Fibroblast of lung (primary cell): ENCODE data around the gene PIK3C2B. TPM values are rescaled to one million over a fixed set of nuclear protein-coding genes. Genes with fewer than 3 reads are reported as not detected.

Experiments used
- DNase-seq, 2 donors: peaks; one replicate each; pipeline versions ENCODE4 v3.0.0 to v3.0.0-alpha.2; 2010; ENCODE audit warnings: low read depth in 2 of 2
- H2AFZ ChIP-seq: 2 replicates; pipeline ENCODE4 v1.5.1; 2012; ENCODE audit warnings: low read length, control low read depth, inconsistent platforms
- H3K27ac ChIP-seq: 2 replicates; pipeline ENCODE4 v1.5.1; 2011; ENCODE audit warnings: low read length, control low read depth; ENCODE audit not compliant: insufficient read depth
- H3K27me3 ChIP-seq: 2 replicates; pipeline ENCODE4 v1.5.1; 2011; ENCODE audit warnings: mild to moderate bottlenecking, low read length; ENCODE audit not compliant: control insufficient read depth, insufficient read depth
- H3K36me3 ChIP-seq: 2 replicates; pipeline ENCODE4 v1.5.1; 2011; ENCODE audit warnings: low read length; ENCODE audit not compliant: control insufficient read depth, insufficient read depth
- H3K4me1 ChIP-seq: 2 replicates; pipeline ENCODE4 v1.5.1; 2011; ENCODE audit warnings: low read length; ENCODE audit not compliant: control insufficient read depth, insufficient read depth; ENCODE audit errors: extremely low read depth
- H3K4me2 ChIP-seq: 2 replicates; pipeline ENCODE4 v1.5.1; 2011; ENCODE audit warnings: low read length, control low read depth; ENCODE audit not compliant: insufficient read depth; ENCODE audit errors: extremely low read depth
- H3K4me3 ChIP-seq, 4 experiments: fragments of 200-600 bp in 1 of 4; sonication (generic) in 1 of 4; replicated peaks in 1 of 4; 2 replicates each; pipeline ENCODE4 v1.5.1; 2011 to 2016; ENCODE audit warnings: low read length in 4 of 4, low read depth in 3 of 4, mild to moderate bottlenecking in 3 of 4, control low read depth in 2 of 4, inconsistent platforms in 1 of 4, mixed read lengths in 1 of 4; ENCODE audit not compliant: insufficient read depth in 1 of 4; ENCODE audit errors: control extremely low read depth in 1 of 4
- H3K79me2 ChIP-seq: 2 replicates; pipeline ENCODE4 v1.5.1; 2012; ENCODE audit warnings: mild to moderate bottlenecking, low read length, inconsistent platforms; ENCODE audit not compliant: control insufficient read depth, insufficient read depth
- H3K9ac ChIP-seq: 2 replicates; pipeline ENCODE4 v1.5.1; 2011; ENCODE audit warnings: mild to moderate bottlenecking, low read length, control low read depth; ENCODE audit not compliant: insufficient read depth
- H3K9me3 ChIP-seq: 2 replicates; pipeline ENCODE4 v1.5.1; 2012; ENCODE audit warnings: low read depth, low read length; ENCODE audit not compliant: control insufficient read depth, insufficient read depth
- H4K20me1 ChIP-seq: 2 replicates; pipeline ENCODE4 v1.5.1; 2011; ENCODE audit warnings: low read length; ENCODE audit not compliant: control insufficient read depth, insufficient read depth; ENCODE audit errors: extremely low read depth
- EZH2 ChIP-seq: IDR thresholded peaks from 2 replicates; pipeline ENCODE4 v1.5.1; 2012; ENCODE audit warnings: low read length, control low read depth, mild to moderate bottlenecking; ENCODE audit errors: missing control alignments
- polyA minus RNA-seq: library from RNA; depleted of rRNA, polyadenylated mRNA; stranded (reverse); fragments of >200 nt; gene quantifications from 2 replicates; pipeline ENCODE4 v1.2.3, GENCODE V29; 2011; ENCODE audit warnings: low replicate concordance
- polyA plus RNA-seq, 2 donors: library from polyadenylated mRNA; depleted of rRNA in 1 of 2; stranded (reverse) in 1 of 2; unstranded in 1 of 2; fragments of >200 nt; gene quantifications; 2 replicates each; pipeline ENCODE4 v1.2.1, GENCODE V29; 2011 to 2012; ENCODE audit warnings: missing spikeins in 1 of 2
- total RNA-seq: library from RNA; depleted of rRNA; stranded (reverse); fragments of >200 nt; gene quantifications from 2 replicates; pipeline ENCODE4 v1.2.1, GENCODE V29; 2014
- TF ChIP-seq, protein P1 (sequence below), 2 donors: IDR thresholded peaks in 1 of 2; conservative IDR thresholded peaks in 1 of 2; 1 replicate in 1 of 2; 2 replicates in 1 of 2; pipeline ENCODE4 v1.5.1; 2011 to 2012; ENCODE audit warnings: low read length in 2 of 2, control low read depth in 1 of 2, inconsistent platforms in 1 of 2, low read depth in 1 of 2, mild to moderate bottlenecking in 1 of 2

Gene PIK3C2B, protein sequence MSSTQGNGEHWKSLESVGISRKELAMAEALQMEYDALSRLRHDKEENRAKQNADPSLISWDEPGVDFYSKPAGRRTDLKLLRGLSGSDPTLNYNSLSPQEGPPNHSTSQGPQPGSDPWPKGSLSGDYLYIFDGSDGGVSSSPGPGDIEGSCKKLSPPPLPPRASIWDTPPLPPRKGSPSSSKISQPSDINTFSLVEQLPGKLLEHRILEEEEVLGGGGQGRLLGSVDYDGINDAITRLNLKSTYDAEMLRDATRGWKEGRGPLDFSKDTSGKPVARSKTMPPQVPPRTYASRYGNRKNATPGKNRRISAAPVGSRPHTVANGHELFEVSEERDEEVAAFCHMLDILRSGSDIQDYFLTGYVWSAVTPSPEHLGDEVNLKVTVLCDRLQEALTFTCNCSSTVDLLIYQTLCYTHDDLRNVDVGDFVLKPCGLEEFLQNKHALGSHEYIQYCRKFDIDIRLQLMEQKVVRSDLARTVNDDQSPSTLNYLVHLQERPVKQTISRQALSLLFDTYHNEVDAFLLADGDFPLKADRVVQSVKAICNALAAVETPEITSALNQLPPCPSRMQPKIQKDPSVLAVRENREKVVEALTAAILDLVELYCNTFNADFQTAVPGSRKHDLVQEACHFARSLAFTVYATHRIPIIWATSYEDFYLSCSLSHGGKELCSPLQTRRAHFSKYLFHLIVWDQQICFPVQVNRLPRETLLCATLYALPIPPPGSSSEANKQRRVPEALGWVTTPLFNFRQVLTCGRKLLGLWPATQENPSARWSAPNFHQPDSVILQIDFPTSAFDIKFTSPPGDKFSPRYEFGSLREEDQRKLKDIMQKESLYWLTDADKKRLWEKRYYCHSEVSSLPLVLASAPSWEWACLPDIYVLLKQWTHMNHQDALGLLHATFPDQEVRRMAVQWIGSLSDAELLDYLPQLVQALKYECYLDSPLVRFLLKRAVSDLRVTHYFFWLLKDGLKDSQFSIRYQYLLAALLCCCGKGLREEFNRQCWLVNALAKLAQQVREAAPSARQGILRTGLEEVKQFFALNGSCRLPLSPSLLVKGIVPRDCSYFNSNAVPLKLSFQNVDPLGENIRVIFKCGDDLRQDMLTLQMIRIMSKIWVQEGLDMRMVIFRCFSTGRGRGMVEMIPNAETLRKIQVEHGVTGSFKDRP (N-terminal part only)
- total RNA-seq (1.0 and 2.5 TPM in 2 replicates), polyA plus RNA-seq (1.4 and 2.4 TPM in 2 replicates), polyA minus RNA-seq (5.3 and 10.8 TPM in 2 replicates)
- polyA plus RNA-seq (2012), result 0.63 and 1.5 TPM in 2 replicates

DNA sequence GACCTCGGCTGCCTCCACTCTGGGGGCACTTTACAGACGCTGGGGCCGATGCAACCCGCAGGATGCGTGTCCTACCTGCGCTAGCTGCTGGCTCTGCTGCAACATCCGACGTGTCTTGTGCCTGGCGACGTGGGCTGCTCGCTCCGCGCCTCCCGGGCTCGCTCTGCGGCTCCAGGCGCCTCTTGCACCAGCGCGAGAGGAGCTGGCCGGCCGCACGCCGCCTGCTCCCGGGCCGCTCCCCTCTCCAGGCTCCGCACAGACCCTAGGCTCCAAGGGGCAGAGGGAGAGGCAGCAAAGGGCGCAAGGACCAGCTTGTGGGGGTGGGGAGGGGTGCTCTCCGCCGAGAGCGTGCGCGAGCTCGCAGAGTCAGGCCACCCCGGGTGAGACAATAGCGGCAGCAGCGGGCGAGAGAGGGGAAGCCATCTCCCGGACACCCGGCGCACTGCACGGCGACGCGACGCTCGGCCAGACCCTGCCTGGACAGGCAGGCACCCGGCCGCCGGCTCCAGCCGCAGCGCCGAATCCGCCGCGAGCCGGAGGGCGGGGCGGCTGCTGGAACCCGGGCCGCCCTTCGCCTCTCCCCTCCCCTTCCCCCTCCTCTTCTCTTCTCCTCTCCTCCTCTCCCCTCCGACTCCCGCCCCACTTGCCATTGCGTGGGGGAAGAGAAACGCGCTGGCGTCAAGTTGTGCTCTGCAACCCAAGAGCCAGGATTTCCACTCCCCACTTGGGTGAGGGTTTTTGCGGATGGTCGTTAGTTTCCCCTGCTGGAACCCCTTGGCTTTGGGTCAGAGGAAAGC lies at the start of gene PIK3C2B:
Gene PIK3C2B (minus strand): TSS at position 525 of the 797 bp plus-strand sequence. CDS start 25,003 bp downstream, outside the sequence.
- DNase-seq, result peak; percentile 69 to 78
- Histone ChIP-seq H3K4me3 (peak within 1 kb of the TSS; percentile 78 to 82 (median 79)), H3K9ac (peak within 1 kb of the TSS; percentile 46), H3K9me3 (no peaks in the 10 kb centered on the region), H4K20me1 (no peaks in the 10 kb centered on the region), H3K79me2 (no peaks in the 10 kb centered on the region), H3K36me3 (no peaks in the 10 kb centered on the region), H3K4me1 (peaks cover 3% of the 10 kb centered on the region), H3K4me2 (peak within 1 kb of the TSS; percentile 93), H3K27me3 (peaks cover 40% of the 10 kb centered on the region), H2AFZ (peak within 1 kb of the TSS; percentile 95), H3K27ac (peak within 1 kb of the TSS; percentile 38)
- TF ChIP-seq, protein P1, sequence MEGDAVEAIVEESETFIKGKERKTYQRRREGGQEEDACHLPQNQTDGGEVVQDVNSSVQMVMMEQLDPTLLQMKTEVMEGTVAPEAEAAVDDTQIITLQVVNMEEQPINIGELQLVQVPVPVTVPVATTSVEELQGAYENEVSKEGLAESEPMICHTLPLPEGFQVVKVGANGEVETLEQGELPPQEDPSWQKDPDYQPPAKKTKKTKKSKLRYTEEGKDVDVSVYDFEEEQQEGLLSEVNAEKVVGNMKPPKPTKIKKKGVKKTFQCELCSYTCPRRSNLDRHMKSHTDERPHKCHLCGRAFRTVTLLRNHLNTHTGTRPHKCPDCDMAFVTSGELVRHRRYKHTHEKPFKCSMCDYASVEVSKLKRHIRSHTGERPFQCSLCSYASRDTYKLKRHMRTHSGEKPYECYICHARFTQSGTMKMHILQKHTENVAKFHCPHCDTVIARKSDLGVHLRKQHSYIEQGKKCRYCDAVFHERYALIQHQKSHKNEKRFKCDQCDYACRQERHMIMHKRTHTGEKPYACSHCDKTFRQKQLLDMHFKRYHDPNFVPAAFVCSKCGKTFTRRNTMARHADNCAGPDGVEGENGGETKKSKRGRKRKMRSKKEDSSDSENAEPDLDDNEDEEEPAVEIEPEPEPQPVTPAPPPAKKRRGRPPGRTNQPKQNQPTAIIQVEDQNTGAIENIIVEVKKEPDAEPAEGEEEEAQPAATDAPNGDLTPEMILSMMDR (conservative IDR thresholded peaks at IDR 0.05 in 1 of 2, IDR thresholded peaks at IDR 0.05 in 1 of 2; ENCODE audit: low read depth in 1 of 2, low read length in 2 of 2), result peak; percentile 18 to 23
- TF ChIP-seq EZH2, result no peak

DNA sequence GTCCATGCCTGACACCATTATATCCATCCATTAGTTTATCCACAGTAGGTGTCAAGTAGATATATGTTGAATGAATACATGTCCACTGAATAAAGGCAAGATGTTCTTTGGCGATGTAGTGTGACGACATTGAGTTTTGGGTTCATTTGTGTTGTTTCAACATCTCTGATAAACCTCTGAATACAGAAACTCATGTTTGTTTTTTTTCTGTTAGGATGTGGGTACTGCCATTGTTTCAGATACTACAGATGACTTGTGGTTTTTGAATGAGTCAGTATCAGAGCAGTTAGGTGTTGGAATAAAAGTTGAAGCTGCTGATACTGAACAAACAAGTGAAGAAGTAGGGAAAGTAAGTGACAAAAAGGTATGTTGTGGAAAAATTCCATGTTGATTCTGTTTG lies 49.7 kb upstream of the PIK3C2B start:
- no peak overlapping the region for H3K4me2 ChIP-seq
- no peaks in the 10 kb centered on the region for H4K20me1 ChIP-seq
- peaks cover 14% of the 10 kb centered on the region for H3K36me3 ChIP-seq
- H3K4me3 ChIP-seq, result no peak overlapping the region
- no peaks in the 10 kb centered on the region for H3K9me3 ChIP-seq
- H3K9ac ChIP-seq, result no peak overlapping the region
- H2AFZ ChIP-seq, result no peak overlapping the region
- no peaks in the 10 kb centered on the region for H3K27me3 ChIP-seq
- no peak for TF ChIP-seq EZH2
- TF ChIP-seq, protein P1 (conservative IDR thresholded peaks at IDR 0.05 in 1 of 2, IDR thresholded peaks at IDR 0.05 in 1 of 2; ENCODE audit: low read depth in 1 of 2, low read length in 2 of 2), result no peak
- no peak overlapping the region for H3K27ac ChIP-seq
- DNase-seq, result peak; percentile 34 to 69
- H3K79me2 ChIP-seq, result no peaks in the 10 kb centered on the region
- H3K4me1 ChIP-seq, result no peaks in the 10 kb centered on the region
